GM12892 (cell line): ENCODE results near the gene PTPRR.

Source experiments
- DNase-seq: peaks from one replicate; pipeline ENCODE4 v3.0.0; 2011; ENCODE audit not compliant: insufficient read length
- FAIRE-seq: peaks from 2 replicates; lab custom pipeline; 2011; peaks lifted over from hg19 to GRCh38; lab: Jason Lieb, UNC
- POLR2A ChIP-seq: IDR thresholded peaks from 2 replicates; pipeline ENCODE4 v1.6.1; 2011; ENCODE audit warnings: low read depth, low read length, control low read depth
- POLR2AphosphoS5 ChIP-seq: IDR thresholded peaks from 2 replicates; pipeline ENCODE4 v1.6.1; 2011; ENCODE audit warnings: low read depth, low read length, control low read depth
- TAF1 ChIP-seq: IDR thresholded peaks from 2 replicates; pipeline ENCODE4 v1.6.1; 2011; ENCODE audit warnings: low read depth, mild to moderate bottlenecking, control low read depth, low read length, borderline replicate concordance

Gene PTPRR

DNA sequence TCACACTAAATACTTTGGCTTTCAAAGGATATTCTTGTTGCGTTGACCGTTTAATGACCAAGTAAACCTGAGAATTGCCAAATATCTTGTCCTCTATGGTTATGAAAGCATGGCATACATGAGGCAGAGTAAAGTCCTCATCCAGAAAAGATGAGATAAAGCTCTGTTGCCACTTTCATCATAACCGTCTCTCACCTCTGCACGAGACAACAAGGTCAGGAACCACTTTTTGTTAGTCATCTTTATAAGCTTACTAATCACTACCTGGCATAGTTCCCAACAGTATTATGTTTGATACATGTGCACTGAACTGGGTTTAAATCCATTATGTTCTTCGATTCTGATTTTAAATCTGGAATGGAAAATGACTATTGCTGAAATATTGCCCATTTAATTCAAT lies 314.6 kb downstream of the PTPRR start:
- TF ChIP-seq POLR2AphosphoS5, result no peak
- TF ChIP-seq POLR2A, result no peak
- no peak for TF ChIP-seq TAF1
- FAIRE-seq (no peak), DNase-seq (no peak)

DNA sequence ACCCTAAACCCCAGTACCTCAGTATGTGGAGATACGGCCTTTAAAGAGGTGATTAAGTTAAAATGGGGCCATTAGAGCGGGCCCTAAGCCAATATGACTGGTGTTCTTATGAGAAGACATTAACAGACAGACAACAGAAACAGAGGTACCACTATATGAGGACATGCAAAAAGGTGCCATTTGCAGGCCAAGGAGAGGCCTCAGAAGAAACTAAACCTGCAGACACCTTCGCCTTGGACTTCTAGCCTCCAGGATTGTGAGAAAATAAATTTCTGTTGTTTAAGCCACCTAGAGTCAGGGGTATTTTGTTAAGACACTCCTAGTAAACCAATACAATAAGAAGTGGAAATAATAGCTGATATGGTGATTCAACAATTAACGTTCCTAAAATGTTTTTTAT lies 315.9 kb downstream of the PTPRR start:
- FAIRE-seq (no peak), DNase-seq (no peak)
- no peak for TF ChIP-seq TAF1
- TF ChIP-seq POLR2A, result no peak

DNA sequence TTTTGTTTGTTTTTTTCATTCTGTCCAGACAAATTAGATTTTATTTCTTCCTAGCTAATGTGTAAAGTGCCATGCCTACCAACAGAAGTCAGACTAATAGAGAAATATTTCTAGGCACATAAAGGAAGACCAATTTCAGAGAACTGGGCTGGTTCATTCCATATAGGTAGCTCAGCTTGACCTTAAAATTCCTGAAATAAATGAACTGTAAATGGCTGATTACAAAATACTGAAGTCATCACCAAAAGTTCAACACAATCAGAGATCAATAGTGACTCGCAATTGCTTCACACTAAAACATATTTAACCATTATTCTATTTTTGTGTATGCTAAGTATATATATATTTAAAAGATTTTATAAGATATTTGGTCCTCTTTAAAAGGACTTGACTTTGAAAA lies 317.5 kb downstream of the PTPRR start:
- DNase-seq, result no peak
- no peak for FAIRE-seq
- TF ChIP-seq TAF1, result no peak
- no peak for TF ChIP-seq POLR2A
- no peak for TF ChIP-seq POLR2AphosphoS5

DNA sequence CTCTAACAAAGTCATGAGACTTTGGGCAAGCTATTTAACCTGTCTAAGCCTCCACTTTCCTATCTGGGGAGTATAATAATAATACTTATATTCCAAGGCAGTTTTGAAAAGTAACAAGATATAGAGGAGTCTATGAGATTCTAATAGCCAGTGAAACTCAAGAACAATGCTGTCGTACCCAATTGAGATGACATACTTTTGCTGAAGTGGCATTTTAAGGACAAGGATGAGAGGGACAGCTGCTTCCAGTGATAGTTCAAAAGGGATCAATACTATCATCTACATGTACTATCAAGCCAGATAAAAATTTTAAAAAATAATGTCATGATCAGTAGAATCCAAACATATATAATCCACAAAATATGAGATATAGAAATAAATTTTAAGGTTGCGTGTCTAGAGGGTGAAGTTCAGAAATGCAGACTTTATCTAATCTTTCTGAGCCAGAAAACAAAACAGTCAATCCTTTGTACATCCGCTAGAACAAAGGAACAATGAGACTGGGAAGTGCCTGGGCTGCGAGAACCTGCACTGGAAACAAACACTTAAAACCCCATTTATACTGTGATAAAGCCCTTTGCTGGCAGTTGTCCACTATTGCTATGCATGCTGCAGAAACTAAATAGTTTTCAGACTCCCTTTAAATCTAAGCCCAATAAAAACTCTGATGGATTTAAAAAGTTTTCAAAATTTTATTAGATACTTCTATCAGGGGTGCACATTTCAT lies 321.9 kb downstream of the PTPRR start:
- DNase-seq, result no peak
- TF ChIP-seq TAF1, result no peak
- TF ChIP-seq POLR2AphosphoS5, result no peak
- no peak for TF ChIP-seq POLR2A
- FAIRE-seq, result no peak

DNA sequence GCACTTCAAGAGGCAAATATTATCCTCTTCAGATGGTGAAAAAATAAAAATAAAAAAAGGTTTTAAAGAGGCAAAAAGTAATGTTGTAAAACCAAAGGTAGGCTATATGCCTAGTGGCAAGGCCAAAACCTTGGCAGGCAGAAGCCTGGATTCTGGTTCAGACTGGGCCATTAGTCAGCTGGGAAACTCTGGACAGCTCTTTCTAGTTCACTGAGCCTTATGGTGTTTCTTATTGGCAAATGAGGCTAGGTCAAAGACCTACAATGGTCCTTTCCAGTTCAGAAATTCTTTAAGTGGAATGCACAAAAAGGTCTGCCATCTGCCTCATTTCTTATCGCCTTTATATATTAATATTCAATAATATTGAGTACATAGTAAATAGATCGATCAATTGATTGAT lies 327.9 kb downstream of the PTPRR start:
- FAIRE-seq (no peak), DNase-seq (no peak)
- TF ChIP-seq POLR2AphosphoS5, result no peak
- TF ChIP-seq TAF1, result no peak
- no peak for TF ChIP-seq POLR2A

DNA sequence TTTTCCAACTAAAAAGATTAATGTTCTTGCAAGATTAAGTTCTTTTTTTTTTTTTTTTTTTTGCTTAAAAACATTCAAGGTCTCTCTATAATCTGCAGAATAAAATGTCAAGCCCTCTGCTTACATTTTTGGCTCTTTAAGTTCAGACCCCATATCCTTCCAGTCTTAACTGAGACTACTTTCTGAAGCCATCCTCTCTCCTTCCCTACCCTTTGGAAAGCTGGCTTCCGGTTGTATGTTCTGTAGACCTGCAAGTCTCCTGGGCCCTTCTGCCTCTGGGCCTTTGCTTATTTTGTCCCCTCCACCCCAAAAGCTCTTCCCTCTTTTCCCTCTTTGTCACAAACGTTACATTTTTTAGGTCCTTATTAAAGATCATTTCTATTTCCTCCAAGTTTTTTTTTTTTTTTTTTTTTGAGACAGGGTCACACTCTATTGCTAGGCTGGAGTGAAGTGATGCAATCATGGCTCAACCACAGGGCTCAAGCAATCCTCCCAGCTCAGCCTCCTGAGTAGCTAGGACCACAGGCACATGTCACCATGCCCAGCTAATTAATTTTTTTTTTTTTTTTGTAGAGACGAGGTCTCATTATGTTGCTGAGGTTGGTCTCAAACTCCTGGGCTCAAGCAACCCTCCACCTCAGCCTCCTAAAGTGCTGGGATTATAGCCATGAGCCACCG lies 329.9 kb downstream of the PTPRR start:
- no peak for TF ChIP-seq POLR2A
- TF ChIP-seq TAF1, result no peak
- no peak for TF ChIP-seq POLR2AphosphoS5
- FAIRE-seq, result no peak
- DNase-seq, result no peak

DNA sequence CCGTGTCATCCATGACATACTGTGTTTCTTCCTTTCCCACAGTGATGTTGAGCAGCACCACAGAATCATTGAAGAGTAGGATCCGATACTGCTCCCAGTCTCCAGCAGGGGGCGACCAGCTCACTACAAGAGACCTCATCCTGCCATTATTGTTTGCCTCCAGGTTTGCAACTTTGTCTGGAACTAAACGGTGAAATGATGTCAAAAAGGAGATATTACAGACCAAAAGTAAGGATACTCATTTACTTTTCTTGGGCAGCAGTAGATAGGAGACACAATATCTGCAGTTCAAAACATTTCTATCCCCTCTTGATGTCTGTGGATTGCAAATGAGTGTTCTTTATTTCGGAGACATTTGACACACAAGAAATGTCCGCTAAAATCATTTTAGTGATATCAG lies 330.5 kb downstream of the PTPRR start:
- no peak for FAIRE-seq
- no peak for DNase-seq
- TF ChIP-seq POLR2AphosphoS5, result no peak
- TF ChIP-seq POLR2A, result no peak
- TF ChIP-seq TAF1, result no peak
